HAP-1 (cell line): ENCODE data around the gene MDFI.

Experiments used
- DNase-seq, 2 experiments: peaks; one replicate each; pipeline ENCODE4 v3.0.0-alpha.2; 2016 to 2020; ENCODE audit warnings: low spot score in 2 of 2
- H3K27me3 ChIP-seq: fragments of 250-450 bp; sonication (Bioruptor Pico); 2 replicates; pipeline ENCODE4 v1.5.1; 2020; ENCODE audit warnings: low read depth, mild to moderate bottlenecking, moderate library complexity
- H3K36me3 ChIP-seq: fragments of 250-450 bp; sonication (Bioruptor Pico); replicated peaks from 2 replicates; pipeline ENCODE4 v1.5.1; 2020; ENCODE audit warnings: mild to moderate bottlenecking
- H3K4me1 ChIP-seq: fragments of 250-450 bp; sonication (Bioruptor Pico); 2 replicates; pipeline ENCODE4 v1.5.1; 2020; ENCODE audit warnings: mild to moderate bottlenecking
- H3K4me3 ChIP-seq: fragments of 250-450 bp; sonication (Bioruptor Pico); 2 replicates; pipeline ENCODE4 v1.5.1; 2020; ENCODE audit warnings: mild to moderate bottlenecking, moderate library complexity
- H3K9me3 ChIP-seq: fragments of 250-450 bp; sonication (Bioruptor Pico); 2 replicates; pipeline ENCODE4 v1.5.1; 2020; ENCODE audit warnings: mild to moderate bottlenecking, moderate library complexity
- in situ Hi-C: fragments of 300-500 bp; cut with MboI; formaldehyde crosslinking; loops from 3 replicates; pipeline ENCODE4 v1.14.3; 2020; ENCODE audit warnings: low sequenced_read_pairs, inconsistent platforms, mixed read lengths

MDFI gene

GRCh38 chr6:41597246-41598000 is 40.8 kb upstream of the MDFI start:
- Histone ChIP-seq H3K9me3 (no peaks in the 10 kb centered on the region), H3K27me3 (no peaks in the 10 kb centered on the region), H3K36me3 (peaks cover 7% of the 10 kb centered on the region), H3K4me3 (no peak overlapping the region), H3K4me1 (peaks cover 6% of the 10 kb centered on the region; the same call in 1 of the 2 replicates)
- in situ Hi-C loops, result loop anchor here (5.0 kb wide), 1 partner anchor 85 kb away; no protein-coding TSS in a partner anchor
- no peak for DNase-seq

- in situ Hi-C loops, result loop anchor here (5.0 kb wide), 1 partner anchor 84 kb away; no protein-coding TSS in a partner anchor
- peaks cover 3% of the 10 kb centered on the region; the same call in 1 of the 2 replicates for H3K36me3 ChIP-seq
- peaks cover 6% of the 10 kb centered on the region; the same call in 1 of the 2 replicates for H3K4me1 ChIP-seq
- no peak for DNase-seq
- H3K9me3 ChIP-seq, result no peaks in the 10 kb centered on the region
- no peak overlapping the region for H3K4me3 ChIP-seq
- no peaks in the 10 kb centered on the region for H3K27me3 ChIP-seq
Observed at GRCh38 chr6:41598670-41599014, 39.6 kb upstream of the MDFI start.

GRCh38 chr6:41599015-41599851 is 39.0 kb upstream of the MDFI start:
- no peak for DNase-seq
- in situ Hi-C loops, result loop anchor here (5.0 kb wide), 1 partner anchor 83 kb away; no protein-coding TSS in a partner anchor
- Histone ChIP-seq H3K27me3 (no peaks in the 10 kb centered on the region), H3K4me3 (no peak overlapping the region), H3K4me1 (peaks cover 6% of the 10 kb centered on the region; the same call in 1 of the 2 replicates), H3K9me3 (no peaks in the 10 kb centered on the region), H3K36me3 (peaks cover 3% of the 10 kb centered on the region; the same call in 1 of the 2 replicates)

GRCh38 chr6:41599852-41600445 is 38.3 kb upstream of the MDFI start:
- peaks cover 6% of the 10 kb centered on the region; the same call in 1 of the 2 replicates for H3K4me1 ChIP-seq
- in situ Hi-C loops, result loop anchor here (5.0 kb wide), 1 partner anchor 82 kb away; no protein-coding TSS in a partner anchor
- no peaks in the 10 kb centered on the region for H3K27me3 ChIP-seq
- peaks cover 1% of the 10 kb centered on the region; the same call in 1 of the 2 replicates for H3K36me3 ChIP-seq
- no peak for DNase-seq
- no peak overlapping the region for H3K4me3 ChIP-seq
- H3K9me3 ChIP-seq, result no peaks in the 10 kb centered on the region

- H3K9me3 ChIP-seq, result no peaks in the 10 kb centered on the region
- peaks cover 6% of the 10 kb centered on the region; the same call in 1 of the 2 replicates for H3K4me1 ChIP-seq
- in situ Hi-C loops, result no loop called here
- DNase-seq, result no peak
- H3K27me3 ChIP-seq, result no peaks in the 10 kb centered on the region
- H3K4me3 ChIP-seq, result no peak overlapping the region
- H3K36me3 ChIP-seq, result no peaks in the 10 kb centered on the region; the same call in 1 of the 2 replicates
Observed at GRCh38 chr6:41600499-41601247, 37.6 kb upstream of the MDFI start.

GRCh38 chr6:41601248-41601549 is 37.1 kb upstream of the MDFI start:
- Histone ChIP-seq H3K27me3 (no peaks in the 10 kb centered on the region), H3K36me3 (no peaks in the 10 kb centered on the region; the same call in 1 of the 2 replicates), H3K4me1 (peaks cover 6% of the 10 kb centered on the region; the same call in 1 of the 2 replicates), H3K4me3 (no peak overlapping the region), H3K9me3 (no peaks in the 10 kb centered on the region)
- in situ Hi-C loops, result no loop called here
- no peak for DNase-seq

- no peak overlapping the region for H3K4me3 ChIP-seq
- no peaks in the 10 kb centered on the region; the same call in 1 of the 2 replicates for H3K36me3 ChIP-seq
- in situ Hi-C loops, result no loop called here
- H3K4me1 ChIP-seq, result peaks cover 6% of the 10 kb centered on the region; the same call in 1 of the 2 replicates
- H3K9me3 ChIP-seq, result no peaks in the 10 kb centered on the region
- DNase-seq, result no peak
- H3K27me3 ChIP-seq, result no peaks in the 10 kb centered on the region
Observed at GRCh38 chr6:41602422-41602743, 35.9 kb upstream of the MDFI start.

GRCh38 chr6:41602864-41603608 is 35.2 kb upstream of the MDFI start:
- no peaks in the 10 kb centered on the region for H3K27me3 ChIP-seq
- in situ Hi-C loops, result no loop called here
- H3K4me1 ChIP-seq, result peaks cover 6% of the 10 kb centered on the region; the same call in 1 of the 2 replicates
- no peak overlapping the region for H3K4me3 ChIP-seq
- no peaks in the 10 kb centered on the region; the same call in 1 of the 2 replicates for H3K36me3 ChIP-seq
- peak; percentile 80 to 92 for DNase-seq
- H3K9me3 ChIP-seq, result no peaks in the 10 kb centered on the region

- in situ Hi-C loops, result no loop called here
- Histone ChIP-seq H3K36me3 (no peaks in the 10 kb centered on the region; the same call in 1 of the 2 replicates), H3K4me3 (no peak overlapping the region), H3K4me1 (peaks cover 6% of the 10 kb centered on the region; the same call in 1 of the 2 replicates), H3K27me3 (no peaks in the 10 kb centered on the region), H3K9me3 (no peaks in the 10 kb centered on the region)
- DNase-seq, result no peak
Observed at GRCh38 chr6:41604006-41604405, 34.3 kb upstream of the MDFI start.

- Histone ChIP-seq H3K4me3 (no peak overlapping the region), H3K27me3 (no peaks in the 10 kb centered on the region), H3K9me3 (no peaks in the 10 kb centered on the region), H3K4me1 (peaks cover 6% of the 10 kb centered on the region; the same call in 1 of the 2 replicates), H3K36me3 (no peaks in the 10 kb centered on the region)
- in situ Hi-C loops, result no loop called here
- no peak for DNase-seq
Observed at GRCh38 chr6:41605649-41606048, 32.6 kb upstream of the MDFI start.

- Histone ChIP-seq H3K36me3 (no peaks in the 10 kb centered on the region), H3K4me3 (no peak overlapping the region), H3K4me1 (peaks cover 2% of the 10 kb centered on the region; the same call in 1 of the 2 replicates), H3K9me3 (no peaks in the 10 kb centered on the region), H3K27me3 (no peaks in the 10 kb centered on the region)
- in situ Hi-C loops, result no loop called here
- DNase-seq, result no peak
Observed at GRCh38 chr6:41607036-41607435, 31.2 kb upstream of the MDFI start.

GRCh38 chr6:41607736-41608135 is 30.5 kb upstream of the MDFI start:
- no peak for DNase-seq
- H3K27me3 ChIP-seq, result no peaks in the 10 kb centered on the region
- in situ Hi-C loops, result no loop called here
- H3K9me3 ChIP-seq, result no peaks in the 10 kb centered on the region
- H3K36me3 ChIP-seq, result no peaks in the 10 kb centered on the region
- no peak overlapping the region for H3K4me3 ChIP-seq
- H3K4me1 ChIP-seq, result no peaks in the 10 kb centered on the region
